ENCODE measurements around the gene ZNF407. TPM values are rescaled to one million over a fixed set of nuclear protein-coding genes. Genes with fewer than 3 reads are reported as not detected.

The ZNF407 gene
- total RNA-seq, 2 experiments from 2014 or later, result 23.2 to 24.7 TPM

- DNase-seq (no peak), ATAC-seq (ENCODE audit: poor library complexity) (no peak)
- Mint-ChIP-seq H3K4me3 (no peak overlapping the region), H3K9me3 (peaks cover 6% of the 10 kb centered on the region), H3K27me3 (no peaks in the 10 kb centered on the region), H3K27ac (no peak overlapping the region), H3K36me3 (ENCODE audit: low read depth) (peaks cover 6% of the 10 kb centered on the region), H3K4me1 (ENCODE audit: low read depth) (peaks cover 20% of the 10 kb centered on the region)
- intact Hi-C loops (cut with DNase I, micrococcal nuclease), result no loop called here
- Histone ChIP-seq H3K4me1 (ENCODE audit: insufficient read depth, low read length) (peaks cover 6% of the 10 kb centered on the region), H3K36me3 (ENCODE audit: insufficient read depth, low read length) (no peaks in the 10 kb centered on the region), H3K27ac (ENCODE audit: low read depth in 1 of 2, low read length in 2 of 2) (no peak overlapping the region), H3K9me3 (ENCODE audit: control insufficient read depth in 1 of 2, insufficient read depth in 1 of 2, low read length in 2 of 2) (peaks cover 0 to 4% of the 10 kb centered on the region in 2 experiments), H3K4me3 (ENCODE audit: low read length) (no peak overlapping the region), H3K27me3 (ENCODE audit: control insufficient read depth in 1 of 2, insufficient read depth in 2 of 2, low read length in 2 of 2) (no peaks in the 10 kb centered on the region)
- POLR2A ChIA-PET, result no interaction called here
- CTCF ChIA-PET, result no interaction called here
- no peak for TF ChIP-seq CTCF (IDR thresholded peaks at IDR 0.05)
Observed at GRCh38 chr18:75031717-75032317, 434.1 kb downstream of the ZNF407 start.

GRCh38 chr18:75033516-75033915 lies 435.8 kb downstream of the ZNF407 start:
- Histone ChIP-seq H3K27me3 (ENCODE audit: control insufficient read depth in 1 of 2, insufficient read depth in 2 of 2, low read length in 2 of 2) (no peaks in the 10 kb centered on the region), H3K27ac (ENCODE audit: low read depth in 1 of 2, low read length in 2 of 2) (no peak overlapping the region), H3K9me3 (ENCODE audit: control insufficient read depth in 1 of 2, insufficient read depth in 1 of 2, low read length in 2 of 2) (peaks cover 0 to 4% of the 10 kb centered on the region in 2 experiments), H3K36me3 (ENCODE audit: insufficient read depth, low read length) (no peaks in the 10 kb centered on the region), H3K4me1 (ENCODE audit: insufficient read depth, low read length) (peaks cover 6% of the 10 kb centered on the region), H3K4me3 (ENCODE audit: low read length) (no peak overlapping the region)
- H3K36me3 Mint-ChIP-seq (ENCODE audit: low read depth), result peaks cover 9% of the 10 kb centered on the region
- peaks cover 6% of the 10 kb centered on the region for H3K9me3 Mint-ChIP-seq
- TF ChIP-seq CTCF (IDR thresholded peaks at IDR 0.05), result no peak
- ChIA-PET CTCF (no interaction called here), POLR2A (no interaction called here)
- H3K27ac Mint-ChIP-seq, result no peak overlapping the region
- no peak overlapping the region for H3K4me3 Mint-ChIP-seq
- no peaks in the 10 kb centered on the region for H3K27me3 Mint-ChIP-seq
- DNase-seq (no peak), ATAC-seq (ENCODE audit: poor library complexity) (no peak)
- intact Hi-C loops (cut with DNase I, micrococcal nuclease), result no loop called here
- peaks cover 20% of the 10 kb centered on the region for H3K4me1 Mint-ChIP-seq (ENCODE audit: low read depth)

GRCh38 chr18:75034937-75035336 lies 437.3 kb downstream of the ZNF407 start:
- H3K4me3 ChIP-seq (ENCODE audit: low read length), result no peak overlapping the region
- DNase-seq (no peak), ATAC-seq (ENCODE audit: poor library complexity) (no peak)
- H3K36me3 Mint-ChIP-seq (ENCODE audit: low read depth), result peaks cover 5% of the 10 kb centered on the region
- H3K36me3 ChIP-seq (ENCODE audit: insufficient read depth, low read length), result no peaks in the 10 kb centered on the region
- H3K27me3 ChIP-seq (ENCODE audit: control insufficient read depth in 1 of 2, insufficient read depth in 2 of 2, low read length in 2 of 2), result no peaks in the 10 kb centered on the region
- POLR2A ChIA-PET, result no interaction called here
- H3K4me1 ChIP-seq (ENCODE audit: insufficient read depth, low read length), result no peaks in the 10 kb centered on the region
- no peak overlapping the region for H3K27ac ChIP-seq (ENCODE audit: low read depth in 1 of 2, low read length in 2 of 2)
- intact Hi-C loops (cut with DNase I, micrococcal nuclease), result no loop called here
- no peak overlapping the region for H3K27ac Mint-ChIP-seq
- no peaks in the 10 kb centered on the region for H3K27me3 Mint-ChIP-seq
- CTCF ChIA-PET, result no interaction called here
- H3K4me3 Mint-ChIP-seq, result no peak overlapping the region
- H3K9me3 Mint-ChIP-seq, result no peaks in the 10 kb centered on the region
- no peaks in the 10 kb centered on the region for H3K9me3 ChIP-seq (ENCODE audit: control insufficient read depth in 1 of 2, insufficient read depth in 1 of 2, low read length in 2 of 2)
- TF ChIP-seq CTCF (IDR thresholded peaks at IDR 0.05), result no peak
- H3K4me1 Mint-ChIP-seq (ENCODE audit: low read depth), result peaks cover 10% of the 10 kb centered on the region
